ENCODE data around the gene UTP15.

The UTP15 gene

GRCh38 chr5:73596705-73597328 is 31.3 kb downstream of the UTP15 start:
- peak; percentile 45 for DNase-seq
- peaks cover 11% of the 10 kb centered on the region for H3K27me3 Mint-ChIP-seq (ENCODE audit: low read depth, poor library complexity)
- no peak overlapping the region for H3K4me3 Mint-ChIP-seq
- peaks cover 8% of the 10 kb centered on the region for H3K9me3 Mint-ChIP-seq
- H3K36me3 Mint-ChIP-seq (ENCODE audit: low read depth) = no peaks in the 10 kb centered on the region
- peak; percentile 76 for TF ChIP-seq CTCF (IDR thresholded peaks at IDR 0.05)
- H3K27ac Mint-ChIP-seq = no peak overlapping the region
- H3K4me1 Mint-ChIP-seq = no peaks in the 10 kb centered on the region

- H3K36me3 Mint-ChIP-seq (ENCODE audit: low read depth) = no peaks in the 10 kb centered on the region
- no peak for TF ChIP-seq CTCF (IDR thresholded peaks at IDR 0.05)
- H3K9me3 Mint-ChIP-seq = peaks cover 11% of the 10 kb centered on the region
- peaks cover 12% of the 10 kb centered on the region for H3K27me3 Mint-ChIP-seq (ENCODE audit: low read depth, poor library complexity)
- H3K4me1 Mint-ChIP-seq = no peaks in the 10 kb centered on the region
- no peak for DNase-seq
- no peak overlapping the region for H3K27ac Mint-ChIP-seq
- H3K4me3 Mint-ChIP-seq = no peak overlapping the region
Observed at GRCh38 chr5:73599380-73599779, 33.8 kb downstream of the UTP15 start.

- peaks cover 10% of the 10 kb centered on the region for H3K27me3 Mint-ChIP-seq (ENCODE audit: low read depth, poor library complexity)
- TF ChIP-seq CTCF (IDR thresholded peaks at IDR 0.05) = no peak
- H3K4me3 Mint-ChIP-seq = no peak overlapping the region
- no peaks in the 10 kb centered on the region for H3K4me1 Mint-ChIP-seq
- H3K36me3 Mint-ChIP-seq (ENCODE audit: low read depth) = no peaks in the 10 kb centered on the region
- no peak overlapping the region for H3K27ac Mint-ChIP-seq
- DNase-seq = no peak
- H3K9me3 Mint-ChIP-seq = peaks cover 11% of the 10 kb centered on the region
Observed at GRCh38 chr5:73603998-73604397, 38.5 kb downstream of the UTP15 start.

- Mint-ChIP-seq H3K9me3 (peaks cover 8% of the 10 kb centered on the region), H3K36me3 (ENCODE audit: low read depth) (no peaks in the 10 kb centered on the region), H3K4me1 (no peaks in the 10 kb centered on the region), H3K27me3 (ENCODE audit: low read depth, poor library complexity) (peaks cover 4% of the 10 kb centered on the region), H3K27ac (no peak overlapping the region), H3K4me3 (no peak overlapping the region)
- no peak for TF ChIP-seq CTCF (IDR thresholded peaks at IDR 0.05)
- no peak for DNase-seq
Observed at GRCh38 chr5:73605223-73606087, 39.9 kb downstream of the UTP15 start.

GRCh38 chr5:73606206-73606753 is 40.7 kb downstream of the UTP15 start:
- Mint-ChIP-seq H3K27ac (no peak overlapping the region), H3K9me3 (peaks cover 16% of the 10 kb centered on the region), H3K4me3 (no peak overlapping the region), H3K36me3 (ENCODE audit: low read depth) (no peaks in the 10 kb centered on the region), H3K4me1 (no peaks in the 10 kb centered on the region), H3K27me3 (ENCODE audit: low read depth, poor library complexity) (peaks cover 10% of the 10 kb centered on the region)
- no peak for TF ChIP-seq CTCF (IDR thresholded peaks at IDR 0.05)
- no peak for DNase-seq

Data from nephron progenitor cell (in vitro differentiated cells).